Aorta (tissue), 5 donors: ENCODE data around the gene DPP6. TPM values are rescaled to one million over a fixed set of nuclear protein-coding genes. Genes with fewer than 3 reads are reported as not detected.
"Not testable (repeated sequence)": the region's sequence is repeated elsewhere in the genome, so short reads cannot be mapped to it uniquely, and the experiment has no call there.

Experiments
- ATAC-seq: fragments of 200-7000 bp; cut with Tn5 transposase; one replicate; pipeline ENCODE4 v1.9.1; 2022; ENCODE audit warnings: moderate library complexity; ENCODE audit not compliant: low FRiP score
- DNase-seq, 2 donors: peaks; one replicate each; pipeline ENCODE4 v3.0.0-alpha.2; 2020
- H3K27ac ChIP-seq, 2 donors: one replicate each; pipeline ENCODE4 v1.5.1; 2013; ENCODE audit warnings: low read length in 2 of 2, mild to moderate bottlenecking in 2 of 2, moderate library complexity in 2 of 2, control low read depth in 1 of 2, inconsistent platforms in 1 of 2, low read depth in 1 of 2
- H3K27me3 ChIP-seq, 2 donors: one replicate each; pipeline ENCODE4 v1.6.1; 2013; ENCODE audit warnings: control low read depth in 1 of 2, low read length in 1 of 2, mild to moderate bottlenecking in 1 of 2, moderate library complexity in 1 of 2; ENCODE audit not compliant: insufficient read depth in 2 of 2, control insufficient read depth in 1 of 2
- H3K36me3 ChIP-seq, 2 donors: one replicate each; pipeline ENCODE4 v1.6.1; 2013; ENCODE audit warnings: control low read depth in 1 of 2, low read length in 1 of 2, mild to moderate bottlenecking in 1 of 2; ENCODE audit not compliant: insufficient read depth in 2 of 2, control insufficient read depth in 1 of 2
- H3K4me1 ChIP-seq, 2 donors: one replicate each; pipeline ENCODE4 v1.6.1; 2013; ENCODE audit warnings: low read length in 2 of 2, control low read depth in 1 of 2, mild to moderate bottlenecking in 1 of 2, moderate library complexity in 1 of 2; ENCODE audit not compliant: insufficient read depth in 2 of 2, control insufficient read depth in 1 of 2
- H3K4me3 ChIP-seq, 2 donors: one replicate each; pipeline ENCODE4 v1.5.1; 2013; ENCODE audit warnings: low read length in 2 of 2, control low read depth in 1 of 2, mild to moderate bottlenecking in 1 of 2
- H3K9me3 ChIP-seq: one replicate; pipeline ENCODE4 v1.6.1; 2013; ENCODE audit warnings: mild to moderate bottlenecking, low read length; ENCODE audit not compliant: control insufficient read depth
- WGBS, 2 donors: extraction: QIAGEN DNeasy Blood & Tissue Kit; methylation state at CpG; one replicate each; pipeline ENCODE4 v1.1.7; 2013; 5-methylcytosine and 5-hydroxymethylcytosine counted together
- intact Hi-C, 2 donors: fragments of 100-400 bp; cut with DNase I; formaldehyde crosslinking; loops; one replicate each; pipeline versions ENCODE4 v1.14.2 to v1.15.0; 2022
- polyA plus RNA-seq, 2 donors: library from polyadenylated mRNA; stranded (reverse); fragments of 200-250 nt; gene quantifications; one replicate each; pipeline ENCODE4 v1.2.3, GENCODE V29; 2013
- total RNA-seq, 2 donors: library from RNA; stranded (reverse); fragmentation: NEBNext Ultra II Directional; extraction: Animal tissue kit (Norgen Biotek cat#: 25700); gene quantifications; one replicate each; pipeline ENCODE4 v1.2.1, GENCODE V29; 2021
- donor health status: healthy with polysubstance abuse.
- donor health status: Bipolar disorder and iron deficiency.
- donor health status: DM: no; HTN: no; CAD: no.
- donor health status: DM: no; HTN: no; CAD: no.
- donor health status: DM: yes; HTN: yes; CAD: no.

Gene DPP6
- total and polyA plus RNA-seq, 4 donors: 0.69 TPM; not detected in 3

GRCh38 chr7:154676422-154677073, 624.4 kb downstream of the DPP6 start:
- Histone ChIP-seq H3K4me3 (no peak overlapping the region), H3K36me3 (no peaks in the 10 kb centered on the region), H3K27ac (no peak overlapping the region), H3K9me3 (peaks cover 2% of the 10 kb centered on the region), H3K4me1 (no peaks in the 10 kb centered on the region), H3K27me3 (no peaks in the 10 kb centered on the region)
- intact Hi-C loops: no loop called here
- WGBS, 2 donors: 73 to 79% methylated on average over 10 of the region's 10 CpGs
- DNase-seq (no peak), ATAC-seq (no peak)

GRCh38 chr7:154677454-154677853, 625.3 kb downstream of the DPP6 start:
- intact Hi-C loops: no loop called here
- no peak for ATAC-seq
- 88 to 90% methylated on average over 12 of the region's 12 CpGs for WGBS, 2 donors

GRCh38 chr7:154678001-154678550, 625.9 kb downstream of the DPP6 start:
- H3K27ac ChIP-seq, H3K27me3 ChIP-seq, ATAC-seq, H3K9me3 ChIP-seq, H3K36me3 ChIP-seq, intact Hi-C loops, DNase-seq, H3K4me1 ChIP-seq, H3K4me3 ChIP-seq: not testable (repeated sequence)
- 87 to 90% methylated on average over 18 of the region's 18 CpGs for WGBS, 2 donors

More at GRCh38 chr7:154677454-154677853, 625.3 kb downstream of the DPP6 start:
- Histone ChIP-seq H3K9me3 (peaks cover 2% of the 10 kb centered on the region), H3K27me3 (no peaks in the 10 kb centered on the region), H3K36me3 (no peaks in the 10 kb centered on the region), H3K4me1 (no peaks in the 10 kb centered on the region), H3K4me3 (no peak overlapping the region), H3K27ac (no peak overlapping the region)
- no peak for DNase-seq

GRCh38 chr7:154679379-154680053, 627.3 kb downstream of the DPP6 start:
- intact Hi-C loops: no loop called here
- ATAC-seq (no peak), DNase-seq (no peak)
- Histone ChIP-seq H3K27me3 (no peaks in the 10 kb centered on the region), H3K9me3 (no peaks in the 10 kb centered on the region), H3K4me3 (no peak overlapping the region), H3K36me3 (no peaks in the 10 kb centered on the region), H3K4me1 (no peaks in the 10 kb centered on the region), H3K27ac (no peak overlapping the region)
- WGBS, 2 donors: 57% methylated on average over 8 of the region's 8 CpGs

GRCh38 chr7:154680894-154681659, 628.9 kb downstream of the DPP6 start:
- ATAC-seq: no peak
- no peaks in the 10 kb centered on the region for H3K27me3 ChIP-seq
- H3K9me3 ChIP-seq: no peaks in the 10 kb centered on the region
- no peak overlapping the region for H3K27ac ChIP-seq
- DNase-seq: no peak
- H3K4me3 ChIP-seq: no peak overlapping the region
- H3K4me1 ChIP-seq: no peaks in the 10 kb centered on the region
- WGBS, 2 donors: 73 to 77% methylated on average over 18 of the region's 18 CpGs
- intact Hi-C loops: no loop called here
- no peaks in the 10 kb centered on the region for H3K36me3 ChIP-seq

- H3K36me3 ChIP-seq: no peaks in the 10 kb centered on the region
- no peaks in the 10 kb centered on the region for H3K9me3 ChIP-seq
- intact Hi-C loops: no loop called here
- no peak overlapping the region for H3K27ac ChIP-seq
- DNase-seq (no peak), ATAC-seq (no peak)
- no peak overlapping the region for H3K4me3 ChIP-seq
- H3K27me3 ChIP-seq: no peaks in the 10 kb centered on the region
- WGBS, 2 donors: 68 to 72% methylated on average over 5 of the region's 5 CpGs
- no peaks in the 10 kb centered on the region for H3K4me1 ChIP-seq
Observed at GRCh38 chr7:154682003-154682402, 629.8 kb downstream of the DPP6 start.

GRCh38 chr7:154684666-154685563, 632.7 kb downstream of the DPP6 start:
- 49 to 56% methylated on average over 10 of the region's 10 CpGs for WGBS, 2 donors
- ATAC-seq (no peak), DNase-seq (no peak)

GRCh38 chr7:154685564-154685901, 633.3 kb downstream of the DPP6 start:
- no peaks in the 10 kb centered on the region for H3K4me1 ChIP-seq

More at GRCh38 chr7:154684666-154685563, 632.7 kb downstream of the DPP6 start:
- intact Hi-C loops: no loop called here
- Histone ChIP-seq H3K9me3 (no peaks in the 10 kb centered on the region), H3K36me3 (no peaks in the 10 kb centered on the region), H3K27ac (no peak overlapping the region), H3K4me1 (no peaks in the 10 kb centered on the region), H3K4me3 (no peak overlapping the region), H3K27me3 (no peaks in the 10 kb centered on the region)

More at GRCh38 chr7:154685564-154685901, 633.3 kb downstream of the DPP6 start:
- H3K9me3 ChIP-seq: no peaks in the 10 kb centered on the region
- intact Hi-C loops: no loop called here
- no peaks in the 10 kb centered on the region for H3K36me3 ChIP-seq
- H3K27me3 ChIP-seq: no peaks in the 10 kb centered on the region
- H3K4me3 ChIP-seq: no peak overlapping the region
- WGBS, 2 donors: 23 to 31% methylated on average over 1 of the region's 1 CpG
- no peak overlapping the region for H3K27ac ChIP-seq
- DNase-seq (no peak), ATAC-seq (no peak)
